GM19328 (cell line): ENCODE measurements around the gene GRN.
"Not testable (repeated sequence)": the region's sequence is repeated elsewhere in the genome, so short reads cannot be mapped to it uniquely, and the experiment has no call there.

Source experiments
- ATAC-seq: cut with Tn5 transposase; IDR thresholded peaks from one replicate; pipeline ENCODE4 v1.9.1; 2021; ENCODE audit warnings: mild to moderate bottlenecking, moderate library complexity; ENCODE audit not compliant: unreplicated experiment

Gene GRN

DNA sequence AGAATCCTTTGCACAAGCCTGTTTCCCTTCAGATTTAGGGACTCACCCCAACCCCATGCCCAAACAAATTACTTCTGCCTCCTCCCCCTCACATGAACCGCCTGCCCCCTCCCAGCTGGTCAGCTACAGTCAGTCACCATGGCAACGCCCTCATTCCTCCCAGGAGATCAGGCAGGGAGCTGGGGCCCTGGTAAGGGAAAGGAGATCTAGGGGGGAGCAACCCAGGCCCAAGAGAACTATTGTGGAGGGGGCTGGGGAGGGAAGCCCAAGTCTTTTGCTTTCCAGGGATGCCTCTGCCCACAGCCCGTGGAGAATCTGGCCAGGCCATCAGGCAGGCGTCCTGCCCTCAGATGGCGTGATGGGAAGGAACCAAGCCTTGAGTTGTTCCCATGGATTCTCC lies 15.7 kb downstream of the GRN start:
- no peak for ATAC-seq

DNA sequence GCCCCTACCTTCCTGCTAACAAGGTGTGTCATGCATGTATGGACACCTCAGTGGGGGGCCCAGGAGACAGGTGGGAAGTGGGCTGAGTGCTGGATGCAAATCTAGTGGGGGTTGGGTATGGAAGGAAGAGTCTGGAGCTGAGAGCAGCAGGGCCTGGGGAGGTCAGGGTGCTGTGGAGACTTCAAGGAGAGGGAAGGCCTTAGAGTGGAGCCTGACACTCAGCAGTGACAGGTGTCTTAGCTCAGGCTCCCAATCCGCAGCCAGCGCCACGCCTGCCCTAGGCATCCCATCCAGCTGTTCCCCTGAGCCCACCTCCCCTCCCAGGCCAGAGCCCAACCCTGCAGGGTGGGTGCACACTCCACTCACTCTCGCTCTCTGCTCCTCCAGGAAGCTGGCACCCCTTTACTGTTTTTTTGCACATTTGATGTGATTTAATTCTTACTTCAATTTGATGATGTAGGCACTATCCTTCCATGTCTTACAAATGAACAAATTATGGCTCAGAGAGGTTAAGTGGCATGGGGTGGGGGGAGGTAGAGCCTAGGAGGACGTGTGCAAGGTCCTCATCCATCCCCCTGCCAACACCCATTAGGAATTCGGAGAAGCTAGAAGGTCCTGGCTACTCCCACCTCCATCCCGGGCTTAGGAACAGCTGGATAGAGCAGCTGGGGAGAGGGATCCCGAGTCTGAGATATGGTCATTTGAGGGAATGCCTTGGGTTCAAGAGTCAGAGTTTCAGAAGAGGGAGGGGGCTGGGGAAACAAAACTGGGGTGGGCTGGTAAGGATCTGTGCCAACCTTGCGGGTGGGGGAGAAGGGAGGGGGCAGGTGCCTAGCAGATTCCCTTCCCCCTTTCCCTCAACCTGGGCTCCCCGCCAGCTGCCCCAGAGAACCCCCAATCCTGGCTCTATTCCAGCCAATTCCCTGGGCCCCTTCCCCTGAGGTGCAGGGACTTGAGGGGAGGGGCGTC lies 16.5 kb downstream of the GRN start:
- ATAC-seq = no peak

DNA sequence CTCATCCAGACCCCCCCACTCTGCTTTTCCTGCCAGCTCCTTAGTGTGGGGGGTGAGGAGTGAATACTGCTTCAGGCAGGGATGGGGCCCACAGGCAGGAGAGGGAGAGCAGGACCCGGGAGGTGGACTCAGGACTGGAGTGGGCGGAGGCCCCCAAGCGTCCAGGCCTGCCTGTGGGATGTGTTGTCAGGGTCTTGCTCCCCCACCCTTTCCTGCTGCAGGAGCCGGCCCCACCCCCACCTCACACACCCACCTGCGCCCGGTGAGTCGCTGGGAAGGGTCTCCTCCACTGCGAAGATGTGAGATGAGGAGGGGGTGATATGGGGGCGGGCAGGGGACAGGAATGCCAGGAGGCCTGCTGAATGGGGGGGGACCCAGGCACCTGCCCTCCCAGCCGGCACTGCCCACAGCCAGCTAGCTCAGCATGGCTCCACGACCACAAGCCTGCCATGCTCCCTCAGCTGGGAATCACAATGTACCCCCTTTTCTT lies 17.4 kb downstream of the GRN start:
- no peak for ATAC-seq

DNA sequence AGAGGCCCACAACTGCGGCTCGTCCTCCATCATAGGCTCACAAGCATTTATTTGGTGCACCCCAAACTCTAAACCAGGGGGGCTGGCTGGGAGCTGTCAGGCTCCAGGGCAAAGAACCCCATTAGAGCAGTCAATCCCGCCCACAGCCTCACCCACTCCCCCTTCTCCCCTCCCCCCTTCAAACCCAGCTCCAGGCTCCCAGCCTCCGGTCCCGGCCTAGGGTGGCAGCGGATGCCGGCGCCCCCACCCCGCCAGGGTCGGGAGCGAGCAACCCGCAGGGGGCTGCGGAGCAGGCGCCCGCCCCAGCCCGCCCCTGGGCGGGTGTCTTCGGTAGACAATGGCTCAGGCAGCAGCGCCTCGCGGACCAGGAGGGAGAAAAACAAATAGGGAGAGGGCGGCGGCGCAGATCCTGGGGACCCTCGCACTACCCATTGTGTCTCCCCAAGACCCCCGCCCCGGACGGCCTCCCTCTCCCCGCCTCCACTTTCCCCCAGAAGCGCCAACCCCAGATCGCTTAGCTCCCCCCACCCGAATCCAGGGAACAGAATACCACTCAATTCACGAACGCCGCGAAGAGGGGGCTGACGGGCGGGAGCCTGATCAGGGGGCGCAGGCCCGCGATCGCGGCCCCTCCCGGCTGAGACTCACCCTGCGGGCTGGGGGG lies 18.0 kb downstream of the GRN start:
- no peak for ATAC-seq

DNA sequence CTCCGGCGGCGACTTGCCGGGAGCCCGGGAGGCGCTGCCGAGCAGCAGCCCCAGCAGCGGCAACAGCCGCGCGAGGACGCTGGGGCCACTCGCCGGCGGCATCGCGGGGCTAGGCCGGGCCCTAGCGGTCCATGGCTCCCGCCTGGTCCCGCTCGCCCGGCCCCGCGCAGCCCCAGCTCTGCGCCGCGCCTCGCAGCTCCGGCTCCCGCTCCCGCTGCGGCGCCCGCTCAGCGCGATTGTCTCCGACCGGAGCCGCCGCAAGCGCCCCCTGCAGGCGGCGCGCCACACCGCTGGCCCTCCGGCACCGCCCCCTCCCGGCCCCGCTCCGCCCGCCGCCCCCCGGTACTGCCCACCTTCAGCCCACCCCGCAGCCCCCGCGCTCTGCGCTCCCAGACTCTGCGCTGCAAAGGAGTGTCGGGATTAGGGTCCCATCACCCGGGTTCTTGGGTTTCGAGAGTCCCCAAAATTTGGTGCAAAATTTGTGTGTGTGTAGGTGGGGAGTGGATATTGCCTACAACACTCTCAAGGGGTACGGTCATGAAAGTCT lies 18.6 kb downstream of the GRN start, which contains the start of gene FAM171A2:
Gene FAM171A2, minus strand, starts transcription at position 241 of the 547 bp plus-strand sequence. Its CDS starts 139 bp downstream, at position 102.
- no peak for ATAC-seq

DNA sequence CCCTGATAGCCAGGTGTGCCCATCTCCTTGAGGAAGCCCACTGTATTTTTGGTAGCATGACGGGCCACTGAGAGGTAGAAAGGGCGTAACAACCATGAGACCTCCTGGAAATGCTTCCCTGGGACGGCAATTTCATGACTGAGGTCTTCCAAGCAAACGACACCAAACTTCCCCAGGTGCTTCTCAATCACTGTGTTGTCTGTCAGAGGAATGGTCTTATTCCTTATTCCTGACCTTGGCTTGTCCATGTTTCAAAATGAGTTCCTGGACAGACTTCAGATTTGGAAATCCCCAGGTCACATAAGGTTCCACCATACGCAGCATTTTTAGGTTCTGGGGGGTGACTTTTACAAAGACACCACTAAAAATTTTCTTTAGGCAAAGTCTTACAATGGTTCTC lies 19.9 kb downstream of the GRN start:
- ATAC-seq = not testable (repeated sequence)

DNA sequence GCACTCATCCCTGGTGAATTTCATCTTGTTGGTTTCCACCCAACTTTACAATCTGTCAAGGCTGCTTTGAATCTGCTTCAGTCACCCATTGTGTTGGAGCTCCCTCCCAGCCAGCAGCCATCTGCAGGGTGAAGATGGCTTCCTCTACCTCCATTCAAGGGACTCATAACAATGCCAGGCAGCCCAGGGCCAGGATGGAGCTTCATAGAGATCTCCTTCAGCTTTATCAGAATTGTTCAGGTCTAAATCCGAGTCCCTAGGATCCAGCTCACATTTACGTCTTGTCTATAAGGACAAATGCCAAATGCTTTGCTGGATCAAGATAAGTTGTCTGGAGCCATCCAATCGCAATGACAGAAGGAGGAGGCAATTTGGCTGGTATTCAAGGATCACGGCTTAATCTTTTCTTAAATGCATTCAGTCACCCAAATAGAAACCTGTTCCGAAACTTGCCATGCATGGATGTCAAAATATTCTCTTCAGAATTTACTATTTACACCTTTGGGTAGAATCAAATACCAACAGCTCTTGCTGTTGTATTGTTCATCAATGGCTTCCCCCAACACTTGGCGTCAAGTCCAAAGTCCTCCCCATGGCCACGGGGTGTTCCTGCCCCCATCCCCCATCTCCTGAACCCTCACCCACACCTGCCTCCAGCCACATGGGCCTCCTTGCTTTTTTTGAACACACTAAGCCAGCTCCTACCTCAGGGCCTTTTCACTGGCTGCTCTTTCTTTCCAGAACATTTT lies 22.3 kb downstream of the GRN start:
- ATAC-seq = no peak

DNA sequence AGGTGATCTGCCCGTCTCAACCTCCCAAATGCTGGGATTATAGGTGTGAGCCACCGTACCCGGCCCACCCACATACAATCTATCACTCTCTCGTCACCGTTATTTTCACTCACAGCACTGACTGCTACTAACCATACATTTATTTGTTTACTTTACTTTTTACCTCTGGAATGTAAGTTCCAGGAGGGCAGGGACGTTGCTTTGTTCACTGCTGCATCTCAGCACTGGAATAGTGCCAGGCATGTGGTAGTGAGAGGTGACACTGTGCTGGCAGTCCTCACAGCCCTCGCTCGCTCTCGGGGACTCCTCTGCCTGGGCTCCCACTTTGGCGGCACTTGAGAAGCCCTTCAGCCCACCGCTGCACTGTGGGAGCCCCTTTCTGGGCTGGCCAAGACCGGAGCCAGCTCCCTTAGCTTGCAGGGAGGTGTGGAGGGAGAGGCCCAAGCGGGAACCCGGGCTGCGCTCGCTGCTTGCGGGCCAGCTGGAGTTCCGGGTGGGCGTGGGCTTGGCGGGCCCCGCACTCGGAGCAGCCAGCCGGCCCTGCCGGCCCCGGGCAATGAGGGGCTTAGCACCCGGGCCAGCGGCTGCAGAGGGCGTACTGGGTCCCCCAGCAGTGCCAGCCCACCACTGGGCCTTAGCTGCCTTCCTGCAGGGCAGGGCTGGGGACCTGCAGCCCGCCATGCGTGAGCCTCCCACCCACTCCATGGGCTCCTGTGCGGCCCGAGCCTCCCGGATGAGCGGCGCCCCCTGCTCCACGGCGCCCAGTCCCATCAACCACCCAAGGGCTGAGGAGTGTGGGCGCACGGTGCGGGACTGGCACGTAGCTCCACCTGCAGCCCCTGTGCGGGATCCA lies 23.5 kb downstream of the GRN start:
- ATAC-seq = not testable (repeated sequence)

DNA sequence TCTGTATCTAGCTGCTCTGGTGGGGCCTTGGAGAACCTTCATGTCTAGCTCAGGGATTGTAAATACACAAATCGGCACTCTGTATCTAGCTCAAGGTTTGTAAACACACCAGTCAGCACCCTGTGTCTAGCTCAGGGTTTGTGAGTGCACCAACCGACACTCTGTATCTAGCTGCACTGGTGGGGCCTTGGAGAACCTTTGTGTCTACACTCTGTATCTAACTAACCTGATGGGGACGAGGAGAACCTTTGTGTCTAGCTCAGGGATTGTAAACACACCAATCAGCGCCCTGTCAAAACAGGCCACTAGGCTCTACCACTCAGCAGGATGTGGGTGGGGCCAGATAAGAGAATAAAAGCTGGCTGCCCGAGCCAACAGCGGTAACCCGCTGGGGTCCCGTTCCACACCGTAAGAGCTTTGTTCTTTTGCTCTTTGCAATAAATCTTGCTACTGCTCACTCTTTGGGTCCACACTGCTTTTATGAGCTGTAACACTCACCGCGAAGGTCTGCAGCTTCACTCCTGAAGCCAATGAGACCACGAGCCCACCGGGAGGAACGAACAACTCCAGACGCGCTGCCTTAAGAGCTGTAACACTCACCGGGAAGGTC lies 24.4 kb downstream of the GRN start:
- ATAC-seq = not testable (repeated sequence)

DNA sequence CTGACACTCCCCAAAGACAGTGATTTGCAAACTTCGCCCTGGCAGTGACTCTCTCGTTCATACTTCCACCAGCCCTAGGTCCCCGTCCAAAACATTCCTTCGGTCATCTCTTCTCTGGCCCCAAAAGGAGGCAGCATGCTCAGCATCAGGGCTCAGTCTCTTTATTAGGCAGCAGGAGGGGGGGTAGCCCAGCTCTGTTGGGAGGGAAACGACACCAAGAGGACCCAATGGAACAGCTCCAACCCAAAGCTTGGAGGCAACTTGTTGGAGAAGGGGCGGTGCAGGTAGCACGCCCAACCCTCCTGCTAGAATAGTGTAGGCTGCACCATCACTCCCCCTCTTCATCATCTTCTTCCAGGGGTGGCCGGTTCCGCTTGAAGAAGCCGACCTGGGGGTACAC lies 26.9 kb downstream of the GRN start:
- ATAC-seq = no peak

DNA sequence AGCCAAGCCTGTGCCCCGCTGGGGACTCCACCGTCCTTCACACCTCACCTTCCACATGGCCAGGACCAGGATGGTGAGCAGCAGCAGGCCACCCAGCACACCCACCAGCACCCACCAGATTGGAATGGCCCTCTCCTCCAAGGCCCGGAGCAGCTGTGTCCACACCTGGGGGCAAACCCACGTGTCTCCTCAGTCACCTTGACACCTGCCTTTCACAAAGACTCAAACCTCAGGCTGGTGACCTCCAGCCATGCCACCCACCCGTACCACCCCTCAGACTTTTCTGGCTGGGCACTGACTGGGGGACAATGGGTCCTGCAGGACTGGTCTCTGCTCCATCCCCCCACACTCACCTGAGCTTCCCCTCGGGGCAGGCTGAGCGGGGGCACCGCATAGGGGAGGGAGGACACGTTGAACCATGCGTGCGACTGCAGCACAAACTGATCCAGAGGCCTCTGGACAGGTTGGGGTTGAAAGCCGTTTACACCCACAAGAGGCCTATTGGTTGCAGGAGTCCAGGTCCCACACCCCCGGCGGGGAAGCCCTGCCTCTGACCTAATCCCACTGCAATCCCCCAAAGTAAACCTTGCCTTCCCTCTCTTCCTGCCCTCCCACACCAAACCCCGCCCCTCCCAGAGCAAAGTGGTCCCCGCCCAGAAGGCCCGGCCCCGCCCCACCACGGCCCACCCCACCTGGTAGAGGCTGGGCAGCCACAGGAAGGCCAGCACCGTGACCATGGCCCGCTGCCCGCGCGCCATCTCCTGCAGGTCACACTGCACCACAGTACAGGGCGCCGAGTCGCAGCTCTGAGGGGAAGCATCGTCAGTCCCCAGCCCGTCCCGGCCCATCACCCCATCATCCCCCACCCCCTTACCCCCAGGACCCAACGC lies 29.4 kb downstream of the GRN start:
- ATAC-seq = no peak

DNA sequence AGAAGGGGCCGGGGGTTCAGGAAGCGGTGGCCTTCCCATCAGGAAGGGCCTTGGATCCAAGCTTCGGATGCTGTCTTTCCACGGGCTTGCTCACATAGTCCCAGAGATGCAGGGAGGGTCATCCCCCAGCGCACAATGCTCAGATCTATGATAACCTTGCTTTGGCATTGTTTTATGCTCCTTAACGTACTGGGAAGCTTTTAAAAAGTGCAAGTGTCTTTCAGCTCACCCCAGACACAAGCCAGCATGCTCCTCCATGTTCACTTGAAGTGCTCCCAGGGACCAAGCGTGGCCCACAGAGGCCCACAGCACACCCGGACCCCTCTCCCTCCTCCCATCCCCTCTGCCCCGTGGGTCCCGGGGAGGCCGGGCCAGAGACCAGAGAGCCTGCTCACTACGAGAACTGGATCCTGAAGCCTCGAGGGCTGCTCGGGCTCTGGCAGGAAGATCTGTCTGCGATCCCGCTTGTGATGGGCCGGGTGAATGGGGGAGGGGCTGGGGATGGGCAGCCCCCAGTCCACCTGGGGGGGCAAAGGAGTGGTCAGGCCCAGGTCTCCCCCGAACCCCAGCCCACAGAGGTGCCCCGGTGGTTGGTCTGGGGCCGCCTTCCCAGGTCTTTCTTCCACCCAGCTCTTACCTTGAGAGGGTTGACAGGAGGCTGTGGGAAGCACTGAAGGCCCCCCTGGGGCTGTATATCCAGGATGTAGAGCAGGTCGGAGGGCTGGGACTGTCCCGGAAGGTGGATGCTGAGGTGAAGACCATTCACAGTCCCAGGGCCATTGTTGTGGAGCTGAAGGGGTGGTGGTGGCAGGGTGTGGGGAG lies 30.3 kb downstream of the GRN start:
- ATAC-seq = no peak

DNA sequence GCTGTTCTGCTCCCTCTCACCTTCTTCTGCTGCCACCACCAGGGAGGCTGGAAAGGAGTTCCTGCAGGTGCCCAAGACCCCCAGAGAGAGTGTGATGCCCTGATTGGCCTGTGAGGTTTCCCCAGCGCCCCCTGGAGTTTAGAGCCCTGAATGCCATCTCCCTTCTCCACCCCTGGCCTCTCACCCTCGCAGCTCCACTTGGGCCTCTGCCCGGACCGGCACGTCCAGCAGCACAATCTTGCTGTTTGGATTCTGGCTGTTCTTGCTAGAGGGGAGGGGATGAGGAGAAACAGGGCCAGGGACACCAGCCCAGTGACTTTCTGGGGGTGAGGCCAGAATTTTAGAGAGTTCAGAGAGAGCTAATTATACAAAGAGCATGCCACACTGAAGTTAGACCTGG lies 31.0 kb downstream of the GRN start:
- no peak for ATAC-seq

DNA sequence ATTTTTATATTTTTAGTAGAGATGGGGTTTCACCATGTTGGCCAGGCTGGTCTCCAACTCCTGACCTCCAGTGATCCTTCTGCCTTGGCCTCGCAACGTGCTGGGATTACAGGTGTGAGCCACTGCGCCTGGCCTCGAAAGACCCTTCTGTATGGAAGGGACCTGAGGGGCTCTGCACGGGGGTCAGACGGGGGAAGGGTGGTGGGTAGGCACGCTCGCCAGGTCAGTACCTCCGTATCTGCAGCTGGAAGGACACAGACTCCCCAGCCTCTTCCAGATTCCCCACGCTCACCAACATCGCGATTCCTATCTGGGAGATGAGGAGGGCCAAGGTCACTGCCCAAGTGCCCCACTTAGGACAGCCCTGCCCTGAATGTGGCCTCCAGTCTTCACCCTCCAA lies 31.7 kb downstream of the GRN start:
- ATAC-seq = no peak

DNA sequence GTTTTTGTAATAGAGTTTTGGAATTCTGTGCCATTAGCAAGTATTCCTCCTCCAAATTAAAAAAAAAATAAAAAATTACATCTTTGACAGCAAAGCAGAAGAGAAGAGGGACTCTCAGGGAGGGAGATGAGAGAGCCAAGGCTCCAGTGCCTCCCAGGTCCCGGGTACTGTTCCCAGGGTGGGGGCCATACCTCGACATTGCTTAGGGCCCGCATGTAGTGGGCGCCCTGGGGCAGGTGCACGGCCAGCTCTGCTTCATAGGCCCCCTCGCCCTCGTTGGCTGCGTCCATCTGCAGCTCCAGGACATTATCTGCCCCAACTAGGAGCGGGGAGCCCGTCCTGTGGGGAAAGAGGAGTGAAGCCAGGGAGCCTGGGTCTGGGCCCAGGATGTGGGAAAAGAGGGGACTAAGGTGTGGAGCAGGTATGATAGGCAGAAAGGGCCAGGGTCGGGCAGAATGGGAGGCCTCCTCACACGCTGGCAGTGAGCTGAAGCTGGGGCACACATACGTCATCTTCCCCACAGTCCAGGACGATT lies 33.1 kb downstream of the GRN start:
- ATAC-seq = no peak

DNA sequence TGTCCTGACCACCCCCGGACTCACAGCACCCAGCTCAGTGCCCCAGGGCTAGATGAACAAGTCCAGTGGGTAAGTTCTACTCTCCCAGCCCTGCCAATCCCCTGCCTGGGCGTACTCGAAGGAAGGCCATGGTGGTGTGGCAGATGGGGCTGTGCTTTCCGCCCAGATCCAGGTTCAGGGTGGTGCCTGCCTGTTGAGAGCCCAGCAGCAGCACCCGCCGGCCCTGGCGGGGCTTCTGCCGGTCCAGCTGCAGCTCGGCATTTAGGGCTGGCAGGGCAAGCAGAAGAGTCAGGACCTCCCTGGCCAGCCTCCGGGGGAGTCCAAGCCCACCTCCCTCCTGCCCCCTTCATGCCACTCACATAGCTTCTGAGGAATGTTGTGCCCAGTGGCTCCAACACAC lies 34.8 kb downstream of the GRN start:
- no peak for ATAC-seq

DNA sequence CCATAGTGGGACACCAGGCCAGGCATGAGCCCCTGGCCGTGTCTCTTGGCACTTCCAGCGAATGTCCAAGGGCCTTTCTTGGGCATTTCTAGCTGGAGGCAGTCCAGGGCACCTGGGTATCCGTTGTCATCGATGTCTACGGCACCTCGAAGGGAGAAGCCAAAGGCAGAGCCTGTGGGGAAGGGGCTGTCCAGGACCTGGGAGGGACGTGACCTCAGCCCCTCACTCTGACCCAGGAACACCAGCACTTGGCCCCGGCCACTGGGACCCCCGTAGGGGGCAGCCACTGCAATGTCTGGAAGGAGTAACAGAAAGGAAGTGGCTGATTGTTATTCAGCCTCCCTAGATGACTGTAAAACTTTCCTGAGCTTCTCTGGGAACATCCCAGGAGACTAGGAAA lies 35.7 kb downstream of the GRN start:
- no peak for ATAC-seq
